Peyer's patch (tissue), 4 donors: Measurements from ENCODE around the gene KBTBD12.

Experiments
- POLR2A ChIP-seq, 2 donors: fragments of 450-650 bp; IDR thresholded peaks; one replicate each; pipeline ENCODE4 v1.5.1; 2017; ENCODE audit warnings: antibody characterized with exemption in 2 of 2, mild to moderate bottlenecking in 2 of 2, moderate library complexity in 2 of 2
- TF ChIP-seq, protein P1 (sequence below), 6 experiments: fragments of 450-650 bp in 4 of 6; fragments of 200-600 bp in 2 of 6; sonication (generic) in 1 of 6; IDR thresholded peaks; one replicate each; pipeline ENCODE4 v1.5.1; 2017 to 2019; ENCODE audit warnings: antibody characterized with exemption in 6 of 6, mild to moderate bottlenecking in 3 of 6, moderate library complexity in 1 of 6

DNA sequence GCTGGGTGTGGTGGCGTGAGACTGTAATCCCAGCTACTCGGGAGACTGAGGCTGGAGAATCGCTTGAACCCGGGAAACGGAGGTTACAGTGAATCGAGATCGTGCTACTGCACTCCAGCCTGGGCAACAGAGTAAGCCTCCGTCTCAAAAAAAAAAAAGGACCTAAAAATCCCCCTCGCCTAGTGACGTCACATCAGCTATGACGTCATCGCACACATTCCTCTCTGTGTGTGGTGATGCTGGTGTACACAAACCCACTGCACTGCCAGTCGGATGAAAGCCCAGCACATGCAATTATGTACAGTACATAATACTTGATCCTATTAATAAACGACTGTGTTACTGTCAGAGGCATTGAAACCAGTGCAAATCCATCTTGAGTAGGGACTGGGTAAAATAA is 97.0 kb downstream of the KBTBD12 start:
- TF ChIP-seq, protein P1, sequence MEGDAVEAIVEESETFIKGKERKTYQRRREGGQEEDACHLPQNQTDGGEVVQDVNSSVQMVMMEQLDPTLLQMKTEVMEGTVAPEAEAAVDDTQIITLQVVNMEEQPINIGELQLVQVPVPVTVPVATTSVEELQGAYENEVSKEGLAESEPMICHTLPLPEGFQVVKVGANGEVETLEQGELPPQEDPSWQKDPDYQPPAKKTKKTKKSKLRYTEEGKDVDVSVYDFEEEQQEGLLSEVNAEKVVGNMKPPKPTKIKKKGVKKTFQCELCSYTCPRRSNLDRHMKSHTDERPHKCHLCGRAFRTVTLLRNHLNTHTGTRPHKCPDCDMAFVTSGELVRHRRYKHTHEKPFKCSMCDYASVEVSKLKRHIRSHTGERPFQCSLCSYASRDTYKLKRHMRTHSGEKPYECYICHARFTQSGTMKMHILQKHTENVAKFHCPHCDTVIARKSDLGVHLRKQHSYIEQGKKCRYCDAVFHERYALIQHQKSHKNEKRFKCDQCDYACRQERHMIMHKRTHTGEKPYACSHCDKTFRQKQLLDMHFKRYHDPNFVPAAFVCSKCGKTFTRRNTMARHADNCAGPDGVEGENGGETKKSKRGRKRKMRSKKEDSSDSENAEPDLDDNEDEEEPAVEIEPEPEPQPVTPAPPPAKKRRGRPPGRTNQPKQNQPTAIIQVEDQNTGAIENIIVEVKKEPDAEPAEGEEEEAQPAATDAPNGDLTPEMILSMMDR (IDR thresholded peaks at IDR 0.05) = no peak
- TF ChIP-seq POLR2A (IDR thresholded peaks at IDR 0.05) = no peak
